Neutrophil (primary cell): ENCODE data around the gene ADGRL3.

Source experiments
- H3K27ac ChIP-seq: fragments of 200-600 bp; sonication (generic); 2 replicates; pipeline ENCODE4 v1.5.1; 2016; ENCODE audit warnings: mild to moderate bottlenecking, moderate library complexity
- H3K27me3 ChIP-seq: fragments of 200-600 bp; sonication (generic); 2 replicates; pipeline ENCODE4 v1.6.0; 2016; ENCODE audit warnings: mild to moderate bottlenecking
- H3K36me3 ChIP-seq: fragments of 200-600 bp; sonication (generic); 2 replicates; pipeline ENCODE4 v1.5.1; 2017
- H3K4me1 ChIP-seq, 2 experiments: fragments of 200-600 bp in 1 of 2; sonication (generic) in 1 of 2; 1 replicate in 1 of 2; 2 replicates in 1 of 2; pipeline versions ENCODE4 v1.5.1 to v1.6.1; 2013 to 2016; ENCODE audit warnings: low read depth in 1 of 2, low read length in 1 of 2, mild to moderate bottlenecking in 1 of 2, moderate library complexity in 1 of 2; ENCODE audit not compliant: control insufficient read depth in 1 of 2, insufficient read depth in 1 of 2
- H3K4me3 ChIP-seq, 2 experiments: fragments of 200-600 bp in 1 of 2; sonication (generic) in 1 of 2; 1 replicate in 1 of 2; 2 replicates in 1 of 2; pipeline ENCODE4 v1.5.1; 2013 to 2016; ENCODE audit warnings: low read depth in 1 of 2, low read length in 1 of 2, mild to moderate bottlenecking in 1 of 2, moderate library complexity in 1 of 2
- H3K9me3 ChIP-seq: fragments of 200-600 bp; sonication (generic); 2 replicates; pipeline ENCODE4 v1.5.1; 2016
- CTCF ChIP-seq: fragments of 200-600 bp; sonication (generic); IDR thresholded peaks from 2 replicates; pipeline ENCODE4 v1.5.1; 2016; ENCODE audit warnings: antibody characterized with exemption

ADGRL3 gene

GRCh38 chr4:61896634-61897033 is 696.5 kb downstream of the ADGRL3 start:
- Histone ChIP-seq H3K4me3 (no peak overlapping the region), H3K36me3 (no peaks in the 10 kb centered on the region), H3K27me3 (no peaks in the 10 kb centered on the region), H3K27ac (no peak overlapping the region), H3K4me1 (no peaks in the 10 kb centered on the region), H3K9me3 (no peaks in the 10 kb centered on the region)
- no peak for TF ChIP-seq CTCF

GRCh38 chr4:61909031-61909430 is 708.9 kb downstream of the ADGRL3 start:
- H3K36me3 ChIP-seq, result no peaks in the 10 kb centered on the region
- H3K4me1 ChIP-seq, result no peaks in the 10 kb centered on the region
- no peak overlapping the region for H3K27ac ChIP-seq
- H3K9me3 ChIP-seq, result no peaks in the 10 kb centered on the region
- no peak overlapping the region for H3K4me3 ChIP-seq
- no peaks in the 10 kb centered on the region for H3K27me3 ChIP-seq
- TF ChIP-seq CTCF, result no peak

GRCh38 chr4:61911313-61911756 is 711.2 kb downstream of the ADGRL3 start:
- no peak overlapping the region for H3K4me3 ChIP-seq
- H3K36me3 ChIP-seq, result no peaks in the 10 kb centered on the region
- no peaks in the 10 kb centered on the region for H3K27me3 ChIP-seq
- H3K9me3 ChIP-seq, result no peaks in the 10 kb centered on the region
- H3K4me1 ChIP-seq, result no peaks in the 10 kb centered on the region
- no peak for TF ChIP-seq CTCF
- H3K27ac ChIP-seq, result no peak overlapping the region

GRCh38 chr4:61913619-61914018 is 713.5 kb downstream of the ADGRL3 start:
- H3K27me3 ChIP-seq, result no peaks in the 10 kb centered on the region
- H3K27ac ChIP-seq, result no peak overlapping the region
- H3K4me1 ChIP-seq, result no peaks in the 10 kb centered on the region
- no peaks in the 10 kb centered on the region for H3K9me3 ChIP-seq
- H3K4me3 ChIP-seq, result no peak overlapping the region
- no peak for TF ChIP-seq CTCF
- no peaks in the 10 kb centered on the region for H3K36me3 ChIP-seq

GRCh38 chr4:61915501-61915900 is 715.4 kb downstream of the ADGRL3 start:
- no peaks in the 10 kb centered on the region for H3K9me3 ChIP-seq
- no peak overlapping the region for H3K4me3 ChIP-seq
- no peaks in the 10 kb centered on the region for H3K36me3 ChIP-seq
- TF ChIP-seq CTCF, result no peak
- H3K27me3 ChIP-seq, result no peaks in the 10 kb centered on the region
- no peak overlapping the region for H3K27ac ChIP-seq
- no peaks in the 10 kb centered on the region for H3K4me1 ChIP-seq

- TF ChIP-seq CTCF, result no peak
- no peak overlapping the region for H3K4me3 ChIP-seq
- no peaks in the 10 kb centered on the region for H3K36me3 ChIP-seq
- no peaks in the 10 kb centered on the region for H3K9me3 ChIP-seq
- no peaks in the 10 kb centered on the region for H3K4me1 ChIP-seq
- H3K27ac ChIP-seq, result no peak overlapping the region
- no peaks in the 10 kb centered on the region for H3K27me3 ChIP-seq
Observed at GRCh38 chr4:61918507-61918906, 718.4 kb downstream of the ADGRL3 start.
